HG03025 (cell line): ENCODE measurements around the gene PPP1CB.
"Not testable (repeated sequence)": the region's sequence is repeated elsewhere in the genome, so short reads cannot be mapped to it uniquely, and the experiment has no call there.

ENCODE experiments used
- ATAC-seq: cut with Tn5 transposase; IDR thresholded peaks from one replicate; pipeline ENCODE4 v1.9.1; 2021; ENCODE audit warnings: mild to moderate bottlenecking, moderate library complexity; ENCODE audit not compliant: unreplicated experiment, low FRiP score

The PPP1CB gene

DNA sequence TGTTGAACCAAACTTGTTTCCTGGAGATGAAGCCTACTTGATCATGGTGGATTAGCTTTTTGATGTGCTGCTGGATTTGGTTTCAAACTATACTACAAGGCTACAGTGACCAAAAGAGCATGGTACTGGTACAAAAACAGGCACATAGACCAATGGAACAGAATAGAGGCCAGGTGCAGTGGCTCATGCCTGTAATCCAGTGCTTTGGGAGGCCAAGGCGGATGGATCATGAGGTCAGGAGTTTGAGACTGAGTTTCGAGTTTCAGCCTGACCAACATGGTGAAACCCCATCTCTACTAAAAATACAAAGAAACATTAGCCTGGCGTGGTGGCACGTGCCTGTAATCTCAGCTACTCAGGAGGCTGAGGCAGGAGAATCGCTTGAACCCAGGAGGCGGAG lies 9.0 kb upstream of the PPP1CB start:
- ATAC-seq, result not testable (repeated sequence)

- no peak for ATAC-seq
Measured at GRCh38 chr2:28745225-28745624, 6.4 kb upstream of the PPP1CB start.

- no peak for ATAC-seq
Measured at GRCh38 chr2:28745876-28746275, 5.8 kb upstream of the PPP1CB start.

- no peak for ATAC-seq
Measured at GRCh38 chr2:28746429-28747111, 5.1 kb upstream of the PPP1CB start.

DNA sequence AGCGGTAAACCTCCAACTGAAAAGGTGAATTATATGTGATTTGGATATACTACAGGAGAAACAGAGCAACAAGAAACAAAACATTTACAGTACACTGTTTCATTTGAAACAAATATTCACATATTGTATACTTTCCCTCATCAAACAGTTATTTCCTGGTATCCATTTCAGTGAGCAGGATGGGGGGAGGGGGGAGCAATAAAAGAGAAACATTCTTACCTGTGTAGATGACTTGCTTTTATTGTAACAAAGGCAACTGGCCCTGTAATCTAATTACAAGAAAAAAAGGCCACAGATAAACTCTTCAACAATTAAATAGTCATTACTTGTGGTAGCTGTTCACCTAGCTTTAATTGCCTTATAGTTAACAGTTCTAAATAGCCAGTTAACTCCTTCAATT lies 3.9 kb upstream of the PPP1CB start:
- ATAC-seq, result no peak

GRCh38 chr2:28748176-28748575 lies 3.5 kb upstream of the PPP1CB start:
- no peak for ATAC-seq

GRCh38 chr2:28748941-28749340 lies 2.7 kb upstream of the PPP1CB start:
- ATAC-seq, result no peak

- ATAC-seq, result no peak
Measured at GRCh38 chr2:28749526-28749925, 2.1 kb upstream of the PPP1CB start.

DNA sequence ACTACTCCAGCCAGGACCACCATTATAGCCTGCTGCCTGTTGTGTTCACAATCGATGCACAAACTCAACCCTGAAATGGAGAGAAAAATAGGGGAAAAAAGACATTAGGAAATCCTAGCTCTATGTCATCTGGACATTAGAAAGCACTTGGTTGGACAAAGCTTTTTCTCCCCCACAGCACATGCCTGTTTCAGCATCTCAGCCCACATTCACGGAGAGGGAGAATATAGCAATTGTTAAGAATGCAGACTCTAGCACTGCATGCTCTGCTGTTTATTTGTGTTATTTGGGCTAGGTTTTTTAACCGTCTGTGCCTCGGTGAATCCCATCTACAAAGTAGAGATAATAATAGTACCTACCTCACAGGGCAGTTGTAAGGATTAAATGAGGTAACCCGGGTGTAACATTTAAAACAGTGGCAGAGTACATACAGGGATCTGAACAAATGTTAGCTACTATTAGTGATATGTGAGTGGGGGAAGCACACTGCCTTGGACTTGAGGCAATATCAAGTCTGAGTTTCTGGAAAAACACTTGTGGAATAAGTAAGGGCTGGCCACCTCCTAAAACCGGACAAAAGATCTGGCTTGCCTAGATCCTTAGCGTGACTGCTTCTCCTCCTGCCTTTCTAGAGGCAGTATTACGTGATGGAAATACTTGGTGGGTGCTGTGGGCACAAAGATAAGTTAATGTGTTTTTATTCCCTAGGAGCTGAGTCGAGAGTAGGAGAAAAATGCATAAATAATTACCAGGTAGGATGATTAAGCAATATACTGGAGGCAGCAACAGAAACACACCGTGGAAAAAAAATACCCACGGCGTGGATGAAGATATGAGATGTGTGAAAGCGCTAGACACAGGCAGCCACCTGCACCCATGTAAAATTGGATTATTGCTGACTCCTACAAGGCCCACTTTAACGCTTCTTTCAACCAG lies 1.0 kb upstream of the PPP1CB start:
- no peak for ATAC-seq

- peak; percentile 40 for ATAC-seq
Measured at GRCh38 chr2:28751956-28752630, 463 bp downstream of the PPP1CB start.

- ATAC-seq, result no peak
Measured at GRCh38 chr2:28752631-28753376, 1.2 kb downstream of the PPP1CB start.

GRCh38 chr2:28754321-28754720 lies 2.7 kb downstream of the PPP1CB start:
- ATAC-seq, result no peak

- ATAC-seq, result no peak
Measured at GRCh38 chr2:28755421-28755820, 3.8 kb downstream of the PPP1CB start.

- ATAC-seq, result no peak
Measured at GRCh38 chr2:28758459-28758858, 6.8 kb downstream of the PPP1CB start.

GRCh38 chr2:28761420-28761819 lies 9.8 kb downstream of the PPP1CB start:
- no peak for ATAC-seq

GRCh38 chr2:28764909-28765711 lies 13.5 kb downstream of the PPP1CB start:
- no peak for ATAC-seq

- ATAC-seq, result no peak
Measured at GRCh38 chr2:28766070-28766469, 14.4 kb downstream of the PPP1CB start.

GRCh38 chr2:28767337-28767736 lies 15.7 kb downstream of the PPP1CB start:
- no peak for ATAC-seq

- ATAC-seq, result no peak
Measured at GRCh38 chr2:28768422-28768821, 16.8 kb downstream of the PPP1CB start.

DNA sequence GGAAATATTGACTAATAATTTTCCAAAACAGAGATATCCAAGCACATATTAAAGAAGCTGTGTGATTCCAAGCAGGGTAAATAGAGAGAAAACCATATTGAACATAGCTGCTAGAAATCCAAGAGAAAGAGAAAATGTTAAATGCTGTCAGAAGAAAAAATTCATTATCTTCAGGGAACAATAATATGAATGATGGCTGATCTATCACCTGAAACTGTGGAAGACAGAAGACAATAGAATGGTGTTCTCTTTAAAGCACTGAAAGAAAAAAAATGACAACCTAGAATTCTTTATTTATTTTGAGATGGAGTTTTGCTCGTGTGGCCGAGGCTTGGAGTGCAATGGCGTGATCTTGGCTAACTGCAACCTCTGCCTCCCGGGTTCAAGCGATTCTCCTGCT lies 17.3 kb downstream of the PPP1CB start:
- ATAC-seq, result no peak
